Measurements from ENCODE around the gene CWF19L1.

- TF ChIP-seq CTCF (conservative IDR thresholded peaks at IDR 0.05; ENCODE audit: low read length) (no peak), EZH2phosphoT487 (IDR thresholded peaks at IDR 0.05; ENCODE audit: borderline replicate concordance) (no peak)
Observed at GRCh38 chr10:100194711-100195110, 72.7 kb downstream of the CWF19L1 start.

Data from Loucy (cell line).